ENCODE results near the gene RASA1. TPM values are rescaled to one million over a fixed set of nuclear protein-coding genes. Genes with fewer than 3 reads are reported as not detected.

The RASA1 gene
- total and polyA plus RNA-seq, 10 donors, result 13.4 to 54.0 (median 36.6) TPM

DNA sequence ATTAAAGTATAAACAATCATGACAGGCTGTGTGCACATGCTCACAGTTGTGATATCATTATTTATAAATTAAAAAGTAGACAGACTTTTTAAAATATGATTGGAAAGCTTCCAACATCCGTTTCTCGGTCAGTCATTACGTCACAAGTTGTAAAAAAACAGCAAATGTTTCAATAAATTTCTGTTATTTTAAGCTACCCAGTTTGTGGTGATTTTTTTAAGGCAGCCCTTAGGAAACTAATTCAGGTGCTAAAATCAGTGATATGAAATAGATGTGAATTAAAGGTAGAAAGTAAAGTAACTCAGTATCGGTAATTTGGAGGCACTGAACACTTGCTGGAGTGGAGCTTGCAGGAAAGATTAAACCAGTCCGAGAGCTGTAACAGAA lies 143.9 kb downstream of the RASA1 start:
- DNase-seq, result no peak
- intact Hi-C loops (cut with DNase I; ENCODE audit: low total_unique reads), result loop anchor here (10.0 kb wide), 1 partner anchor 797 kb away; the partner anchor contains the start of gene COX7C
- 5 to 15% (median 7%) methylated on average over 5 of the region's 5 CpGs for WGBS, 5 donors

DNA sequence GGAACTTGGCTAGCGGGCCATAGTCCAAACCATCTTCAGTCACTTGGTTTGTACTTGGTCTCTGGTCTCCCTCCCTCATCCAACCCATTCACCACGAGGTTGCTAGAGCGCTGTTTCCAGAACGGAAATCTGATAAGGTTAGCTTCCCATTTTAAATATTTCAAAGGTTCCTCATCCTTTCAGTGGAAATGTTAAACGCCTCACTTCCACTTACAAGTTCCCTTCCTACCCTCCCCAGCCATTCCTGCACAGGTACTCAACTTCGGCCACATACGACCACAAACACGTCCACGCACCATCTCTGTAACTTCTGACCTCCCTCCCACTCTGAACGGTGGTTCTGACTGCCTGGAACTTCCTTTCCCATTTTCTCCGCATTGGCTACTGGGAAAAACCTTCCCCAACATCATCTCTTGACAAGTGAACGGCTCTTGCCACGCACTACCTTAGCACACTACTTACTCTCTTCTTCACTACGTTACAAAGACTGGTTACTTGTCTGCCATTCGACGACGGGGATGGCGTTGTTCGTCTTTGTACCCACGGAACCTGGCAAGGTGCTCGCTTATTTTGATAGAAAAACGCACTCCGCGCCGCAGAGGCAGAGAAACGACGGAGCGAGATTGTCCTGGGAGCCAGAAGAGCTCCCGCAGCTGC lies 144.4 kb downstream of the RASA1 start:
- intact Hi-C loops (cut with DNase I; ENCODE audit: low total_unique reads), result loop anchor here (10.0 kb wide), 1 partner anchor 797 kb away; the partner anchor contains the start of gene COX7C
- peak in 1 of 3 donors; percentile 3 for TF ChIP-seq POLR2AphosphoS5 (IDR thresholded peaks at IDR 0.05)
- TF ChIP-seq POLR2A (IDR thresholded peaks at IDR 0.05), result no peak
- H3K9me3 ChIP-seq, result no peaks in the 10 kb centered on the region
- peaks cover 0 to 40% (median 27%) of the 10 kb centered on the region in 6 donors for H3K36me3 ChIP-seq
- 0 to 1% (median 0%) methylated on average over 28 to 29 of the region's 29 CpGs for WGBS, 5 donors
- H3K4me3 ChIP-seq, result peak overlapping the region; percentile 35 to 82 (median 66)
- no peak for DNase-seq
- peak overlapping the region; percentile 73 to 99 (median 98) for H3K27ac ChIP-seq
- no peaks in the 10 kb centered on the region for H3K27me3 ChIP-seq (replicated peaks in 1 of 7)
- H3K4me1 ChIP-seq, result peaks cover 24 to 56% (median 41%) of the 10 kb centered on the region in 6 donors

More for the DNA sequence above, 143.9 kb downstream of the RASA1 start:
- Histone ChIP-seq H3K4me1 (peaks cover 24 to 61% (median 41%) of the 10 kb centered on the region in 6 donors), H3K9me3 (no peaks in the 10 kb centered on the region), H3K27me3 (replicated peaks in 1 of 7) (no peaks in the 10 kb centered on the region), H3K36me3 (peaks cover 0 to 46% (median 32%) of the 10 kb centered on the region in 6 donors), H3K27ac (peak overlapping the region; percentile 73 to 99 (median 98)), H3K4me3 (peak overlapping the region; percentile 35 to 82 (median 66))
- TF ChIP-seq, protein P1, sequence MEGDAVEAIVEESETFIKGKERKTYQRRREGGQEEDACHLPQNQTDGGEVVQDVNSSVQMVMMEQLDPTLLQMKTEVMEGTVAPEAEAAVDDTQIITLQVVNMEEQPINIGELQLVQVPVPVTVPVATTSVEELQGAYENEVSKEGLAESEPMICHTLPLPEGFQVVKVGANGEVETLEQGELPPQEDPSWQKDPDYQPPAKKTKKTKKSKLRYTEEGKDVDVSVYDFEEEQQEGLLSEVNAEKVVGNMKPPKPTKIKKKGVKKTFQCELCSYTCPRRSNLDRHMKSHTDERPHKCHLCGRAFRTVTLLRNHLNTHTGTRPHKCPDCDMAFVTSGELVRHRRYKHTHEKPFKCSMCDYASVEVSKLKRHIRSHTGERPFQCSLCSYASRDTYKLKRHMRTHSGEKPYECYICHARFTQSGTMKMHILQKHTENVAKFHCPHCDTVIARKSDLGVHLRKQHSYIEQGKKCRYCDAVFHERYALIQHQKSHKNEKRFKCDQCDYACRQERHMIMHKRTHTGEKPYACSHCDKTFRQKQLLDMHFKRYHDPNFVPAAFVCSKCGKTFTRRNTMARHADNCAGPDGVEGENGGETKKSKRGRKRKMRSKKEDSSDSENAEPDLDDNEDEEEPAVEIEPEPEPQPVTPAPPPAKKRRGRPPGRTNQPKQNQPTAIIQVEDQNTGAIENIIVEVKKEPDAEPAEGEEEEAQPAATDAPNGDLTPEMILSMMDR (IDR thresholded peaks at IDR 0.05 in 8 of 11, conservative IDR thresholded peaks at IDR 0.05 in 3 of 11), result no peak
- no peak for TF ChIP-seq POLR2AphosphoS5 (IDR thresholded peaks at IDR 0.05)
- no peak for TF ChIP-seq POLR2A (IDR thresholded peaks at IDR 0.05)

DNA sequence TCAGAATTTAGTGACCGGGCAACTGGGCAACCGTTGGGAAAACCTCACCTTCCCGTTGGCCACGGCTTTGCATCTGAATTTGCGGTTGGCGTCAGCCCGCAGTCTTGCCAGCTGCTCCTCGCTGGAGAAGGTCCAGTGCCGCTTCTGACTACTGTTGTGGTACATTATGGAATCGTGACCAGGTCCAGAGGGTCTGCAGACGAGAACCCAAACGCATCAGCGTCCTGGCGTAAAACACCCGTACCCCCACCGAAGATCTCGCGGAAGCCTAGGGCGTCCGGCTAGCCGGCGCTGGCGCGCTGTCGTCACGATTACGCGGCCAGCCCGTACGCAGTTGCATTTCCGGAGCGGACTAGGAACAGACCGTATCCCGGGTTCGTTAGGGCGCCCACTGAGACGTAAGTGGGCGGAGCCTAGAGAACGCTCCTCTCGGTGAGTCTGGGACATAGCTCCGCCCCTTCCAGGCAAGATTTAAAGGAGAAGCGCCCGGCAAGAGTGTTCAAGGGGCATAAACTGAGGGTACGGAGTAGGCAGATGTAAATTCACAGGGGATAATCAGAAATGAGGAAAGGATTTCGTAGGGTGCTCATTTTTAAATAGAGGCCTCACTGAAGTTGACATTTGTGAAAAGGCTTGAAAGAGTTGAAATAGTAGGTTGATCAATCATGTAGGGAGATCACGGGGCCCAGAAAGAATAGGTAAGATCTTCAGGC lies 145.1 kb downstream of the RASA1 start, which contains the start of gene CCNH:
TSS of gene CCNH (minus strand) at position 301 of the 713 bp plus-strand sequence. CDS start at position 165, 136 bp downstream.
- no peaks in the 10 kb centered on the region for H3K9me3 ChIP-seq
- H3K4me3 ChIP-seq, result peak within 1 kb of the TSS; percentile 35 to 82 (median 66)
- intact Hi-C loops (cut with DNase I; ENCODE audit: low total_unique reads), result loop anchor here (10.0 kb wide), 1 partner anchor 798 kb away; the partner anchor contains the start of gene COX7C
- WGBS, 5 donors, result 1 to 2% (median 1%) methylated on average over 21 to 46 of the region's 46 CpGs
- TF ChIP-seq, protein P1 (IDR thresholded peaks at IDR 0.05 in 8 of 11, conservative IDR thresholded peaks at IDR 0.05 in 3 of 11), result peak in 5 of 11 experiments; percentile 11 to 34 (median 19)
- TF ChIP-seq POLR2A (IDR thresholded peaks at IDR 0.05) (peak; percentile 72 to 93 (median 89)), POLR2AphosphoS5 (IDR thresholded peaks at IDR 0.05) (peak; percentile 99 to 100 (median 100))
- no peaks in the 10 kb centered on the region for H3K27me3 ChIP-seq (replicated peaks in 1 of 7)
- H3K4me1 ChIP-seq, result peaks cover 24 to 49% (median 40%) of the 10 kb centered on the region in 6 donors
- peaks cover 0 to 34% (median 20%) of the 10 kb centered on the region in 6 donors for H3K36me3 ChIP-seq
- peak within 1 kb of the TSS; percentile 73 to 99 (median 98) for H3K27ac ChIP-seq
- DNase-seq, result peak; percentile 100

DNA sequence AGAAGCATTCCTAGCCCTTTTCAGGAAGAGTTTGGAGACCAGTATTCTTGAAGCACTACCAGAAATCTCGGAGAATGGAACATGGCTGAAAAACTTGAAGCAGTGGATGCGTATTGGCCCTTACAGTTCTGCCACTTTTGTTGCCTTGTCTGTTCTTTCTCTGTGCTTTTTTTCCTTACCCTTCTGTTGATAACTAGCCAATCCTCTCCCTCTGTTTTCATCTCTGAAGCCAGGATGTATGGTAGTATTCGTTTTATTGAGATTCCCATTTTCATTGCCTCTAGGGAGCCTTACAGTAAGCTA lies 145.6 kb downstream of the RASA1 start:
- WGBS, 5 donors, result 45 to 65% (median 52%) methylated on average over 3 of the region's 3 CpGs
- intact Hi-C loops (cut with DNase I; ENCODE audit: low total_unique reads), result loop anchor here (10.0 kb wide), 1 partner anchor 798 kb away; the partner anchor contains the start of gene COX7C

More for the DNA sequence above, 145.6 kb downstream of the RASA1 start:
- Histone ChIP-seq H3K4me3 (peak overlapping the region; percentile 24 to 82 (median 66)), H3K9me3 (no peaks in the 10 kb centered on the region), H3K4me1 (peaks cover 24 to 44% (median 37%) of the 10 kb centered on the region in 6 donors), H3K27ac (peak overlapping the region; percentile 73 to 99 (median 98)), H3K27me3 (replicated peaks in 1 of 7) (no peaks in the 10 kb centered on the region), H3K36me3 (peaks cover 0 to 28% (median 15%) of the 10 kb centered on the region in 6 donors)
- DNase-seq, result no peak
- TF ChIP-seq POLR2A (IDR thresholded peaks at IDR 0.05), result no peak
- TF ChIP-seq POLR2AphosphoS5 (IDR thresholded peaks at IDR 0.05), result no peak
- TF ChIP-seq, protein P1 (IDR thresholded peaks at IDR 0.05 in 8 of 11, conservative IDR thresholded peaks at IDR 0.05 in 3 of 11), result no peak

All from spleen (tissue), 11 donors.